ENCODE results near the gene EPC2.

The EPC2 gene
- total RNA-seq, result 127 to 150 reads per million in 2 donors

GRCh38 chr2:148643998-148644882 is at the start of gene EPC2:
Gene EPC2, plus strand, starts transcription at chr2:148644751. Its CDS starts 267 bp downstream, at chr2:148645018.
- DNase-seq, result peak; percentile 79 to 93 (median 83)

- no peak for DNase-seq
Measured at GRCh38 chr2:148596018-148596417, 48.5 kb upstream of the EPC2 start.

- no peak for DNase-seq
Measured at GRCh38 chr2:148599109-148599991, 45.2 kb upstream of the EPC2 start.

GRCh38 chr2:148602885-148603561 is 41.5 kb upstream of the EPC2 start:
- no peak for DNase-seq

GRCh38 chr2:148603562-148603920 is 41.0 kb upstream of the EPC2 start:
- DNase-seq, result peak in 1 of 5 experiments; percentile 94

- no peak for DNase-seq
Measured at GRCh38 chr2:148604927-148605326, 39.6 kb upstream of the EPC2 start.

GRCh38 chr2:148607566-148607965 is 37.0 kb upstream of the EPC2 start:
- DNase-seq, result no peak

- no peak for DNase-seq
Measured at GRCh38 chr2:148613231-148614013, 31.1 kb upstream of the EPC2 start.

GRCh38 chr2:148614014-148614321 is 30.6 kb upstream of the EPC2 start:
- DNase-seq, result no peak

GRCh38 chr2:148614322-148615049 is 30.1 kb upstream of the EPC2 start:
- DNase-seq, result peak in 1 of 5 experiments; percentile 61

GRCh38 chr2:148615381-148615841 is 29.1 kb upstream of the EPC2 start:
- no peak for DNase-seq

GRCh38 chr2:148616662-148617061 is 27.9 kb upstream of the EPC2 start:
- DNase-seq, result no peak

GRCh38 chr2:148617219-148617618 is 27.3 kb upstream of the EPC2 start:
- DNase-seq, result no peak

- DNase-seq, result no peak
Measured at GRCh38 chr2:148619560-148620195, 24.9 kb upstream of the EPC2 start.

- DNase-seq, result no peak
Measured at GRCh38 chr2:148622366-148622765, 22.2 kb upstream of the EPC2 start.

GRCh38 chr2:148623086-148623485 is 21.5 kb upstream of the EPC2 start:
- no peak for DNase-seq

GRCh38 chr2:148627224-148627623 is 17.3 kb upstream of the EPC2 start:
- no peak for DNase-seq

- no peak for DNase-seq
Measured at GRCh38 chr2:148634749-148635148, 9.8 kb upstream of the EPC2 start.

GRCh38 chr2:148638543-148638942 is 6.0 kb upstream of the EPC2 start:
- no peak for DNase-seq

- DNase-seq, result no peak
Measured at GRCh38 chr2:148640767-148641166, 3.8 kb upstream of the EPC2 start.

Measured in T-helper 2 cell (primary cell).